ENCODE data around the gene WNT9B.

WNT9B gene

DNA sequence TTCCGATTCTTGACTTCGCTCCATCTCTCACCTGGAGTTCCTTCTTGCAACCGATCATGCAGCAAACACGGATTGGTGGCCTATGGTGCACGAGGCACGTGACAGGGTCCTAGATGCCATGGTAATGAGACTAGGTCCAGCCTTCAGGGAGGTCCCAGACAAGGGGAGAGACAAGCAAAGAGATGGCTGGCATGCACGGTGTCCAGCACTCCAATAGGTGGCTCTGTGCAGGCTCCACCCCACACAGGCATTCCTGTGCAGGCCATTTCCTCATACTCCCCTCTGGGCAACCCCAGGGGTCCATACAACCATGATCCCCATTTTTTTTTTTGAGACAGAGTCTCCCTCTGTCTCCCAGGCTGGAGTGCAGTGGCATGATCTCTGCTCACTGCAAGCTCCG, 31.3 kb downstream of the WNT9B start:
- DNase-seq (ENCODE audit: low read depth in 2 of 2) = no peak

DNA sequence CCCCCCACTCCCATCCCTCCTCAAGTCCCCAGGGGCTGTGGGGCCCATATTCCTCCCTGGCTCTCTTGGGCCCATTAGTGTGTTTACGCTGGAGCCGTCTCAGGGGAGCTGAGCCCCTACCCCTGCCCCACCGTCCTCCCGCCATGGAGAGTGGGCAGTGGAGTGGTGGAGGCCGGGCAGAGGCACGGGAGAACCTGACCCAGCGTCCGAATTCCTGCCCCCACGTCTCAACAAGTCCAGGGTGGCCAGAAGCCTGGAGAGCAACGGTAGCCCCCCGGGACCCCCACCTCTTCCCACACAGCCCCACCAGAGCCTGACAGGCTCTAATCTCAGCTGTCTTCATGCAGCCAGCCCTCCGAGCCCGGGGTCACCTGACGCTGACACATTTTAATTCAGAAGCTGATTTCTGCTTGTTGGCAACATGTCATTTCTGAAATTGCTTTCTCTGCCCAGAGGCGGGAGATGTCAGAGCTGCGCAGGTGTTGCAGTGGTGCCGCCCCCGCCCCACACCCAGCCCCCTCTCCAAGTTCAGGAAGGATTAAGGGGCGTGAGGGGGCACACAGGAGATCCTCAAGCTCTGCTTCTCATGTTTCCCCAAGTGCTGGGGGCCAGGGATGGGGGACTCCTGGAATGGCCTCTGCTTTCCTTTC, 32.6 kb downstream of the WNT9B start:
- no peak for DNase-seq (ENCODE audit: low read depth in 2 of 2)

DNA sequence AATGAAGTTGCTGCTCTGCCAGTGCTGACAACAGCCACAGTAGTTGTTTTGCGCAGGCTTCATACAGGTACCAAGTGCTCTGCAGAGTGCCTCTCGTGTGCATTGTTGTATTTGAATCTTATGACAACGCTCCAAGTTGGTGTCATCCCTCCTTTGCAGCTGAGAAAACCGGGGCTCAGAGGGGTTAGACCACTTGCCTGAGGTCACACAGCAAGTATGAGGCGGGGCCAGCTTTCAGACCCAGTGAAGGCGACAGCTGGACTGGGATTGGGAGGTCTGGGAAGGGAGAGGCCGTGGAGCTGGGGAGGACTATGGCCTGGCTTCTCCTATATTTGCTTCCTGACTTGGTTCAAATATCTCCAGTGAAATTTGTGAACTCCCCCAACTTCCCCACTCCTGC, 33.2 kb downstream of the WNT9B start:
- DNase-seq (ENCODE audit: low read depth in 2 of 2) = no peak

DNA sequence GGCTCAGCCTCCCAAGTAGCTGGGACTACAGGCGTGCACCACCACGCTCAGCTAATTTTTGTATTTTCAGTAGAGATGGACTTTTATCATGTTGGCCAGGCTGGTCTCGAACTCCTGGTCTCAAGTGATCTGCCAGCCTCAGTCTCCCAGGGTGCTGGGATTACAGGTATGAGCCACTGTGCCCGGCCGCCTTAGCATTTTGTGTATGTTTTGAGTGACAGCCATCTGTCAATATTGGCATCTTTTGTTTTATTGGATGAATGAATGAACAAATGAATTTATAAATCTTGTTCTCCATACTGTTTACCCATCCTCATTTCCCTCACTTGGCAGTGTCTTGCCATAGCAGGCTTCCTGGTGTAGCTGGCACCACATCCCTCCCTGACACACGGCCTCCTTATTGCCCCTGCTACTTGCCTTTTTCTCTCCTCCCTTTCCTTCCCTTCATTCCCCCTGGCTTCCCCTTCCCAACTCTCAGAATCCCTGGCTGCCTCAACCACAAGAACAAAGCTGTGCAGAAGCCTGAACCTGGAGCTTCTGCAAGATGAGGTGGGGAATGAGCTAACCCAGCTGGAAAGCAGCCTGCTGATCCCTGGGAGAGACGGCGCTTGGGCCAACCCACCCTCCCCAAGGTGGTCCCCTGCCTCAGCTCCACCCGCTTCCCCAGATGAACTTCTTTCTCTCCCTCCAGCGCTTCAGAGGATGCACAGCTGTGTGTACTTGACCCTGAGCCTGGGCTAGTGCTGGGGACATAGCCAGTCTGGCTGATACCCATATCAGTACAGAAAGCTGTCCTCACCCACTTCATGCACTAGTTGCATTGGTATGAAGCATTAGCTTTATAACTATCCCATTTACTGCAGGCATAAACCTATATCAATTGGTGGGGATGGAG, 34.3 kb downstream of the WNT9B start:
- DNase-seq (ENCODE audit: low read depth in 2 of 2) = no peak

DNA sequence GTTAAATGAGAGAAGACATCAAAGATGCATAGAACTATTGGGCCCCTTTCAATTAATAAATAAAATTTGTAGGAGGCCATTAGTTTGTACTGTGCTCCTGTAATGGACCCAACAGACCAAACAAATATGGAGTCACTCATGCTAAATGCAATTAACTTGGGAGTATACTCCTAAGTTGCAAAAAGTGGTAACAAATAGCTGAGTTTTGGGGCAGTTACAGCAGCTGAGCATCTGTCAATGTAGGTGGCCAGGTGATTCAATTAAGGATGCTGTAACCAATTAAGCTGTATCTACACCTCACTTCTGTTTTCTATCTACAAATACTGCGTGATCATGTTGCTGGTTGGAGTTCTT, 34.9 kb downstream of the WNT9B start:
- DNase-seq (ENCODE audit: low read depth in 2 of 2) = no peak

DNA sequence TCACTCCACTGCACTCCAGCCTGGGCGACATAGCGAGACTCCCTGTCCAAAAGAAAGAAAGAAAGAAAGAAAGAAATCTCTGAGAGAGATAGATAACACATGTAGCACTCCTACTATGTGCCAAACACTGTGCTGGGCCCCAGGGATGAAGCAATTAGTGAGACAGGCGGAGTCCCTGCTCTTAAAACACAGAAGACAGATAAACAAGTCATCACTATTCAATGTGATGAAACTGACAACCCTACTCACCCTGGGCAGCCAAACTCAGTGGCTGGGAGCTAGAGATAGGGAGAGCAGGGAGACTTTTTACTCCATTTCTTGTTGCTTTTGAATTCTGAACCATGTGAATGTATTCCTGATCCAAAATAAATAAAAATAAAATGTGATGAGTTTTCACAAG, 36.3 kb downstream of the WNT9B start:
- no peak for DNase-seq (ENCODE audit: low read depth in 2 of 2)

DNA sequence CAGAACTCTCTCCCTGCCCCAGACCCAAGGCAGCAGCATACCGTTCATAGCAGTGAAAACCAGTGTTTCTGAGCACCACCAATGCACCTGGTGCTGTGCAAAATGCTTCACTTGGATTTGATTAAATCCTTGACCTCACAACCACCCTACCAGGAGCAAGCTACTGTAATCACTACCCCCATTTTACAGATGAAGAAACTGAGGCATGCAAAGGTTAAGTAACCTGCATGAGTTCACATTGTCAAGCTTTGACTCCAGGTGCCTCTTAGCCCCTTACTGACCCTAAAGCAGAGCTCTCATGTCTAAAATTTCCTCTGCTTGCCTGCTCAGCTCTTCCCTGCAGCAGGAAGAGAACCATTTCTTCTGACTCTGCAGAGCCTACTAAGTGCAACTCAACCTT, 37.3 kb downstream of the WNT9B start:
- no peak for DNase-seq (ENCODE audit: low read depth in 2 of 2)

DNA sequence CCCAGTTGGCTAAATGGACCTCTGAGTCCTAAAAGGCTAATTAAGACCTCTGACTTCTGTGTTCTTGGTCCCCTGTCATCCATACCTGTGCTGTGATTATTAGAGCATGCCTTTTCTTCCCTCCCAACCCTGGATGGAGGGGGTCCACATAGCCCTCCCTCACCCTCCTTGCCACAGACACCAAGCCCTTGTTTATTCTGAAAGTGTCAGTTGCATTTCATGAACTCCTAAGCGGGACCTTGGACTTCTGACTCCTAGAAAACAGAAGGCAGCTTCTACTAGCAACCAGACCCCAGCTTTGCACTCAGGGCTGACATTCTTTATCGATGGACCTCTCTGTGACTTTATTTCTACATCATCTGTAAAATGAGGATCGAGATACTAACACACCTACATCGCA, 38.1 kb downstream of the WNT9B start:
- no peak for DNase-seq (ENCODE audit: low read depth in 2 of 2)

DNA sequence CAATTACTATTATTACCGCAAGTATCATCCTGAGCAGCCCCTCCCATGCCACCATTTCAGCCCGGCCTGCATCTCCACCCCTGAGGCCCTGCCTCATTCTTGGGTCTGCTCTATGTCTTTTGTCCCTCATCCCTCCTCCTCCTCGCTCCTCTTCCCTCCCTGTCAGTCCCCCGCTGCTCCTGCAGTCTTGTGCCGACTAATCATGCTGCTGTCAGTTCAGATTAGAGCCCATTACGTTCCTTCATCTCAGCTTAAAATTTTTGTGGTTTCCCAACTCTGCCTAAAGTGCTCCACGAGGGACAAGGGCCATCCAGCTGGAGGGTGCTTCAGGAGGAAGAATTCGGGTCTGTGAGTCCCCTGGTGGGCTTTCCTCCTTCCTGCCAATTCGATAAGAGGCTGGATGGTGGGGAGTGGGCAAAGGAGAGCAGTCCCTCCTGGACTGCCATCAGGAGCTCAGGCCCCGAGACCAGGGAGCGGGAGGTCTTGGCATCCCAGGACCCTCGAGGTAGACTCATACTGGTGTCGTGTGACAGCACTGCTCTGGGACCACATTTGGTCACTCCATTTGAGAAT, 38.7 kb downstream of the WNT9B start:
- no peak for DNase-seq (ENCODE audit: low read depth in 2 of 2)

DNA sequence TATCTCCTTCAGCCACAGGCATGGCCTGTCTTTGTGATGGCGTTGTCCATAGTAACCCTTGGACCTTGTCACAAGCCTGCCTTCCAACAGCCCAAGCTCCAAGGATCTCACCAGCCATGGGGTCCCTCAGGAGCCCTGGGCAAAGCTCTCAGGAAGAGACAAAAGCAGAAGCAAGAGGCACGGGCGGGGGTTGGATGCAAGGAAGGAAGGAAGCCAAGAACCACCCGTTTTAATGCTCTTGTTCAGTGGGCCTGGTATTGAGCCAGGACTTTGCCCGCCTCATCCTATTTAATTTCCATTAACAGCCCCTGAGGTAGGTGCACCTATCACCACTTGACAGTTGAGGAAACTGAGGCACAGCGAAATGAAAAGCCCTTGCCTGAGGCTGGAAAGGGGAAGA, 39.3 kb downstream of the WNT9B start:
- no peak for DNase-seq (ENCODE audit: low read depth in 2 of 2)

DNA sequence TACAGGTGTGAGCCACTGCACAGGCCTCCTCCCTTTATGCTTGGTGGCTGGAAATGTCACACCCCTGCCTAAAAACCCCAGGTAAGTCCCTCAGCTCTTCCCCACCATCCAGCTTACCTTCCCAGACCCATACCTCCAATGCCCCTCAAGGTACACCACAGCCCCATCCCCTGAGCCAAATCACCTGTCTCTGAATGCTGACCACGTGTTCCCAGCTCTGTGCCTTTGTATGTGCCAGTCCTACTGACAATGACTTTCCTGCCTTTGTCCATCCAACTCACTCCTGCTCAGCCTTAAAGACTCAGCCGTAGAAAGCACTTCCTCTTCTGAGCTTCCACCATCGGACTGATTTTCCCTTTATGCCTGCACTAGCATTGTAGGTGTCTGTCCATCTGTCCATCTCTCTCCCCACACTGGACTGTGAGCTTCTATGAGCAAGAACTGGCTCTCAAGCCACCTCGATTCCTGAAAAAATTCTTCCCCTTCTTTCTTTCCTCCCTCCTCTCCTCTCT, 40.9 kb downstream of the WNT9B start:
- DNase-seq (ENCODE audit: low read depth in 2 of 2) = no peak

DNA sequence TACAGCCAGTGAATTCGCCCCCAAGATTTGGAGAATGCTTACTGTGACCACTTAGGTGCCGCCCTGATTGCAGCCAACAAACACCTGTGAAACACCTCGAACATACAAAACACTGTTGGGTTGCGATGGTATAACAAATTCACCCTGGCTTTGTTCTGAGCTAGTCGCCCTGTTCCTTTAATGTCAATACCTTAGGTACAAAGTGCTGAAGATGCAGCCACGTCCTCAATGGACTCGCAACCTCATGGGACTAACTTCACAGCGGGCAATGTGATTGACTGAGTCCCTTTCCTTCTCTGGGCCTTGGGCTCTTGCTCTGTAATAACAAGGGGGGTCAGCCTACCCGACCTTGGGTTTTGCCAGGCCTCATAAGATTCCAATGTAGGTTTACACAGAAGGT, 42.6 kb downstream of the WNT9B start:
- DNase-seq (ENCODE audit: low read depth in 2 of 2) = no peak

DNA sequence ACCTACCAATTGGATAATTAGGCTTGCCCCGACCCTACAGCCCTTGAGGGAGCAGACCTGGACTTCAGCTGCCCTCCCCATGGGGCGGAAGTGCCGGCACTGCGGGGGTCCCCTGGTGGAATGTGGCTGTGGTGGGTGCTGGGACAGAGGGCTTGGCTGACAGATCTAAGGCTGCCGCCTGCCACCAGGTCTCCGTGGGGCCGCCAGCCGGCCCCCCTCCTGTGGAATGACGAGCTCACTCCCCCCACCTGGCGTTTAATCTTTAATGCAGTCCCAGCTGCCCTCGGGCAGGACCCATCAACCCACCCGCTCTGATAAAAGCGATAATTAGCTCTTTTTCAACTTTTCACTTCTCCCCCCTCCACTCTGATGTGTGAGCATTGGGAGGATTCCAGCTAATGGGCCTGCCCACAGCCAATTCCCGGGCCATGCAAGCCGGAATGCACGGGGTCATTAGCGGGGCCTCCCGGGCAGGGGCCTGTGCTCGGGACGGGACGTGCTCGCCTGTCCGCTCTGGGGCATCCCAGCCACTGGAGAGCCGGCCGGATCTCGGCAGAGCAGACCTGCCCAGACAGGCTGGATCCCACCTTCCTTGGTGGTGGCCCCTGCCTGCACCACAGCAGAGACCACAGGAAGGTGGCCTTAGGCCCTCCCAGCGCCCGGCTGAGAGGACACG, 43.2 kb downstream of the WNT9B start:
- no peak for DNase-seq (ENCODE audit: low read depth in 2 of 2)

DNA sequence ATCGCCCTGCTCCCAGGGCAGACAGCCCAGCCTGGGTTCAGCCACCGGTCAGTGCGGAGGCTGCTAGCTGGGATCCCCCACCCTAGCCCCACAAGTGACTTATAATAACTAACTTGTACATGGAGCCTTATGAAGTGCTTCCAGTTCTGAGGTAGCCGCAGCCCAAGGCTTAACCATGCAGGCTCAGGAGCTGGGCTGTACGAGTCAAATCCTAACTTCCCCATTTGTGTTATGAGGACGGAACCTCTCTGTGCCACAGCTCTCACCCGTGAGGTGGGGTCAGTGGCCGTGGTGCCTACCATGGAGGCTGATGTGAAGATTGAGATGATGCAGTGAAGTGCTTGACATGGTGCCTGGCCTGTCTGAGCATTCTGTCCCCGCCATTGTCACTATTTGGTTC, 43.8 kb downstream of the WNT9B start:
- DNase-seq (ENCODE audit: low read depth in 2 of 2) = no peak

DNA sequence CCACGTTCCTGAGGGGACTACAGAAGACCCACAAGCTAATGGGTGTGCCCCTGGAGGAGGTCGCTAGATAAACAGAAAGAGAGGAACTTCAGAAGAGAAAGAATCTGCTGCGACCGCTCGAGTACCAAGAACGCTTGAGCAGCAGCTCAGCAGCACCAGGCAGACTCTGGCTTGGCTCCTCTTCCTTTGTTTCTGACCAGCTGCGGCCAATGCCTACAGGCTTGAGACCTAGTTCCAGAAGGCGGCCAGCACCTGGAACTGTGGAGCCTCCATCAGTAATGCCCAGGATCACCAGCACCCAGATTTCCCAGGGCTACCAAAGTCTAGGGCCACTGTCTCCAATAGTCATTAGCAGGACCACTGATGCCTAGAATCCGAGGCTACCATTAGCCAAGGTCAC, 45.6 kb downstream of the WNT9B start:
- no peak for DNase-seq (ENCODE audit: low read depth in 2 of 2)

DNA sequence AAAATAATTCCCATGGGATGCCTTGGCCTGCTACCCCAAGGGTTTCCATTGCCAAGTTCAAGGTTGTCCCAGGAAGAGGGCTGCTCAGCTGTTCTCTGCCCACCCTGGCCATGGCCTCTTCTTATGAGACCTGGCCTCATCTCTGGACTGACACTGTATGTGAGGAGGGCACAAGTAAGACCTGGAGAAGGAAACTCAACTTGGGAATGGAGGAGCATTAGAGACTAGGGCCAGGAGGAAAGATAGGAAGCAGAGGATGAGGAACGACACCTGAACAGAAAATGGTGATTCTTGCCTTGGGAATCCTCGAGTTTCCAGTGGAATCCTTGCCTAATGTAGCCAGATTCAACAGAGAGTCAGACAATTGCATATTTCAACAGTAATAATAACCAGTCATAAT, 47.0 kb downstream of the WNT9B start:
- DNase-seq (ENCODE audit: low read depth in 2 of 2) = no peak

DNA sequence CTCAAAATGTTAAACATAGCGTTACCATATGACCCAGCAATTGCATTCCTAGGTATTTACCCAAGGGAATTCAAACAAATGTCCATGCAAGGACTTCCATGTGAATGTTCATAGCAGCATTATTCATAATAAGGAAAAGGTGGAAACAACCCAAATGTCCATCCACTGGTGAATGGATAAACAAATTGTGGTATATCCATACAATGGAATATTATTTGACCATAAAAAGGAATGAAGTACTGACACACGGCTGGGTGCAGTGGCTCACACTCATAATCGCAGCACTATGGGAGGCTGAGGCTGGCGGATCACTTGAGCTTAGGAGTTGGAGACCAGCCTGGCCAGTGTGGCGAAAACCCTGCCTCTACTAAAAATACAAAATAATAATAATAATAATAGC, 47.5 kb downstream of the WNT9B start:
- DNase-seq (ENCODE audit: low read depth in 2 of 2) = no peak

DNA sequence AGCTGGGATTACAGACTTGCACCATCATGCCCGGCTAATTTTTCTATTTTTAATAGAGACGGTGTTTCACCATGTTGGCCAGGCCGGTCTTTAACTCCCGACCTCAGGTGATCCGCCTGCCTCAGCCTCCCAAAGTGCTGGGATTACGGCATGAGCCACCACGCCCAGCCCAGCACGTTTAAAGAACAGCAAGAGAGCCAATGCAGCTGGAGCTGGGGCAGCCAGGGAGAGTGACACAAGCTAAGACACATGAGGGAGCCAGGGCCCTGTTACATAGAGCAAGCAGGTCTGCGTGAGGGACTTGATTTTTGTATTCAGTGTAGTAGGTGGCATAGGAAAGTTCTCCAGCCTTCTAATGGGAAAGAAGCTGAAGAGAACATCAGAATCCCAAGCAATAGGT, 49.9 kb downstream of the WNT9B start:
- no peak for DNase-seq (ENCODE audit: low read depth in 2 of 2)

DNA sequence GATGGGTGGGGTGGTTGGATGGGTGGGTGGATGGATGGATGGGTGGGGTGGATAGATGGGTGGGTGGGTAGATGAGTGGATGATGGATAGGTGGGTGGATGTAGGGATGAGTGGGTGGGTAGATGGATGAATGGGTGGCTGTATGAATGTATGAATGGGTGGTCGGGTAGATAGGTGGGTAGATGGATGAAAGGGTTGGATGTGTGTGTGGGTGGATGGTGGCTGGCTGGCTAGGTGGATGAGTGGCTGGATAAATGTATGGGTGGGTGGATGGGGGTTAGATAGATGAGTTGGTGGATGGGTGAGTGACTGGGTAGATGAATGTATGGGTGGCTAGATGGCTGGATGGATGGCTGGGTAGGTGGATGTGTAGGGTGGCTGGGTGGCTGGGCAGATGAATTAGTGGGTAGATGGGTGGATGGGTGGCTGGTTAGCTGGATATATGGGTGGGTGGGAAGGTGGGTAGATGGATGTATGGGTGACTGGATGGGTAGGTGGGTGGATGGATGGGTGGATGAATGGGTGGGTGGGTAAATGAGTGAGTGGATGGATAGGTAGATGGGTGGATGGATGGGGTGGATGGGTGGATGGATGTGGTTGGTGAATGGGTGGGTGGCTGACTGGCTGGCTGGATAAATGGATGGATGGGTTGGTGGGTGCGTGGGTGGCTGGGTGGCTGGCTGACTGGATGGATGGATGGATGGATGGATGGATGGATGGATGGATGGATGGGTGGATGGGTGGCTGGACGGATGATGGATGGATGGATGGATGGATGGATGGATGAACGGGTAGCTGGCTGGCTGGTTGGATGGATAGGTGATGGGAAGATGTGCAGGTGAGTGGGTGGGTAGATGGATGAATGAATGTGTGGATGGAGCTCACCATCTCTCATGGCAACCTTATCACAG, 52.6 kb downstream of the WNT9B start:
- DNase-seq (ENCODE audit: low read depth in 2 of 2) = no peak

DNA sequence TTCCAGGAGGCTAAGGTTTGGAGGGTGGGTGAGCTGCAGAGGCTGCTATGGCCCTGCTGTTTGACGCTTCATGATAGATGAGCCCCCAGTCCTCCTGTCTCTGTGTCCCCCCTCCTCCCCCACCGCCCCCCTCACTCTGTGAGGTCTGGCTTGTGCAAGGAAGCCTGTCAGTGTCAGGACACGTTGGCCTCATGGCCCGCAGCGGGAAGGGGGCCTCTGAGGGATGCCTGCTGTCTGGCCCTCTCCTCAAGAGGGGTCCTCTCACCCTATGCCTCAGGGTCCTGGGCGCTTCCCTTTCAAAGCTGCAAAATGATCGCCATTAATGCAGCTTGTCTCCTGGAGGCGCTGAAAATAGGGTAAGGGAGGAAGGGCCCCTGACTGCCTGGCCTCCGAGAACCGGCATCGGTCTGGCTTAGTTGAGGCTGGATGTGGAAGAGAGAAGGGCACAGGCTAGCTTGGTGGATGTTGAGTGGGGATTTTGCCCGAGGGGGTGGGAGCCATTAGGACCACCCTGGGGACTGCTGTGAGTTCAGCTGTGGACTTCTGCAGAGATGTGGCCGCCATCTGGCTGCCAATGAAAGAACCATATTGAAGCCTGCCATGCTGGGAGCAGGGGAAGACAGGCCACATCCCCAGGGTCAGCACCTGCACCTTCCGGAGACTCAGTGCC, 56.8 kb downstream of the WNT9B start:
- no peak for DNase-seq (ENCODE audit: low read depth in 2 of 2)

Measured in stimulated activated CD8-positive, alpha-beta memory T cell treated with anti-CD3 and anti-CD28 coated beads, Interleukin-7, amount 100 ng/mL, for 1 hour (primary cell).